GM08714 (cell line): Measurements from ENCODE around the gene SCN2A.

Experiments
- H3K4me3 ChIP-seq: fragments of 200-500 bp; sonication (Bioruptor generic); 2 replicates; pipeline ENCODE4 v1.5.1; 2014; ENCODE audit warnings: mild to moderate bottlenecking, low read length, inconsistent platforms
- ZNF274 ChIP-seq: IDR thresholded peaks from 2 replicates; pipeline ENCODE4 v1.6.1; 2012; ENCODE audit warnings: mild to moderate bottlenecking, low read depth, low read length

The SCN2A gene

DNA sequence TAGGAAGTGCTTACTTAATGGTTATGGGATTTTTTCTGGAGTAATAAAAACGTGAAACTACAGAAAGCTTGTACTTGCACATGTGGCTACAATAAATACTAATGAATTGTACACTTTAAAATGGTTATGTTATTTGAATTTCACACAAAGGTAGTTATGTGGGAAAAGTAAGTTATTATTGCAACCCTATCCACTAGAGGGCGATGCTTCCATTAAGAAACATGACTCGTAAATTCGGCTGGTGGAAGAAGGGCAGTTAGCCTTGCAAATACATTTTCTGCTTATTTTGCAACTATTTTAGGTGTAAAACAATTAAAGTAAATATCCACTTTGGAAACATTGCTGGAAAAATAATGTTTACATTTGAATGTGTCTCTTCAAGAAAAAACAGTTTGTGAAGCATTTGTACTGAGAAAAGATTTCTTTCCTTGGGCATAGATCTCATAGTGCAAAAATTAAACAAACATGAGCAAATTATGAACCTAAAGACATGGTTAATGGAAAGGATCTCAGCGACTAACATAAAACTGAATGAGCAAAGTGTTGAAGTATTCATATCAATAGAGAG lies 162.2 kb downstream of the SCN2A start:
- no peak overlapping the region for H3K4me3 ChIP-seq
- no peak for TF ChIP-seq ZNF274

DNA sequence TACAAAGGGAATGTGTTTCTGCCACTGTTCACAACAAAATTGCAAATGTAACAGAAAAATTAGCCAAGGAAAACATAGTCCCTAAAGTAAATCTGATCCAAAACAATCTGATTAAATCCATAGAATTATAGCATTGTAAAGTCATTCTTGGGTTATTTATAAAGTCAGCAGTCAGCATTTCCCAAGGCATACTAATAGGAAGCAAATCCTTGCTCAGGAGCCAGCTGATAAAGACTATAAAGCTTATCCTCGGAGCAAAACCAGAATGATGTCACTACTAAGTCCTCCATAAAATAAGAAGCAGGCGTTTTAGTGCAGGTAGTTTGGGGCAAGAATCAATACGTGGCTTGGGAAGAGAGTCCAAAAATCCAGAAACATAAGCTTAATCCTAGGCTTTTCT lies 162.9 kb downstream of the SCN2A start:
- no peak for TF ChIP-seq ZNF274
- H3K4me3 ChIP-seq: no peak overlapping the region

DNA sequence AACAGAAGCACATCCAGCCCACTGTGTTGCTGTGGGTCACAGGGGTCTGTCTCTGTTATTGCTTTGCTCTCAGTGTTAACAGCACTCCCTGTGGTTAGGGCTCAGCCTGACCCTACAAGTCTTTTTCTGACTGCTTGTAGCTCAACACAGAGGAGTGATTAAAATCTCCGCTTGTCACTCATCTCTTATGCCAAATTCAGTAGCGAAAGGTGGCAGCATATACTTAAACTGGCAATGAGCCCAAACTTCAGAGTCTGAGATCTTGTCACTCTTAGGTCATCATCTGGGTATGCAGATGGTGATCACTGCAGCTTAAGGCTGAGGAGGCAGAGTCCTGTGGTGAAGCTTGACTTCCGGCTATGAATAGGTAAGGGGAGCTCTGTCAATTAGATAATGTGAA lies 167.0 kb downstream of the SCN2A start:
- H3K4me3 ChIP-seq: no peak overlapping the region
- no peak for TF ChIP-seq ZNF274

DNA sequence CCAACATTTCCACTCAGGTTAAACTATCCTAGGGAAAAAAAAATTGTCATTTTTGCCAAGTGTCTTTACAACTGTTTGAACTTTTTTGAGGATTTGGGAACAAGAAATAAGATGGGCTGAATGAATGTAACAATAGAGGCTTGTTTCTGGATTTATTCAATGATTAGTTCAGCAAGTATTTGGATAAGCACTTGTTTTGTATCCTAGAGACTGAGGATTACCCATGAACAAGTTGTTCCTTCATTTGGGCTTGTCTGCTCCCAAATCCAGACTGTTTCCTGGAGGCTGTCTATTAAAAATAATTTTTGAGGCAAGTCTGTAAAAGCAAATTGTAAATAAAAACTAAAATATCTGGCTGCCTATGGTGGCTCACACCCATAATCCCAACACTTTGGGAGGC lies 168.3 kb downstream of the SCN2A start:
- no peak overlapping the region for H3K4me3 ChIP-seq
- TF ChIP-seq ZNF274: no peak

DNA sequence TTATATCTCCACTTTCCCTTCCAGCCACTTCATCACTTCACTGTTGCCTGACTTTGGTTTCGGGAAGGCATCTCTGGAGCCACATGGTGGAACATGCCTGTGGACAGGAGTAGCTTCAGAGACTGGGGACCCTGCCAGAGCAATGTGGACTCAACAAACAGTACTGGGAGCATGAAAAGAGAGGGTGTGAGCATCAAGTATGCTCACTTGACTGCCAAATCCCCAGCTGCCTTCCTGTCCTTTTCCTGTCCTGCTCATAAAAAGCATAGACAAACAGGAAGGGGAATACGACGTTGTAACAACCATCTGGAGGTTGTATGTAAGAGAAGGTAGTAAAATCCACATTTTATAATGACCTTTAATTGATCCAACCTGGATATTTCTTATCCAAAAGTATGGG lies 169.0 kb downstream of the SCN2A start:
- TF ChIP-seq ZNF274: no peak
- no peak overlapping the region for H3K4me3 ChIP-seq

DNA sequence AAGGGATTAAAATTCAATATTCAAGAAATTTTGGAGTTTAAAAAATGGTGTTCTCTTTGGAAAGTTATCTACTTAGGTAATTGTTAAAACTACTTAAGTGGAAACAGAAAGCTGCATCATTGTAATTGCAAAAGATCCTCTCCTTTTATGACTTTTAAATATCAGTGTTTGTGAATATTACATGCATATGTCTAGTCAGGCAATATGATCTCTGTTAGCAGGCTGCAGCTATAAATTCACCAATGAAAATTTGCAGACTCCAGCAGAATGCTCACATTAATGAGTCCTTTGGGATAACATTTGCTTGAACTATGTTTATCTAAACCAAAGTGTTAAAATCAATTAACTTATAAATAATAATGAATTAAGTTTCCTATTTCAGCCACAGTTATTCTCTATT lies 171.1 kb downstream of the SCN2A start:
- TF ChIP-seq ZNF274: no peak

DNA sequence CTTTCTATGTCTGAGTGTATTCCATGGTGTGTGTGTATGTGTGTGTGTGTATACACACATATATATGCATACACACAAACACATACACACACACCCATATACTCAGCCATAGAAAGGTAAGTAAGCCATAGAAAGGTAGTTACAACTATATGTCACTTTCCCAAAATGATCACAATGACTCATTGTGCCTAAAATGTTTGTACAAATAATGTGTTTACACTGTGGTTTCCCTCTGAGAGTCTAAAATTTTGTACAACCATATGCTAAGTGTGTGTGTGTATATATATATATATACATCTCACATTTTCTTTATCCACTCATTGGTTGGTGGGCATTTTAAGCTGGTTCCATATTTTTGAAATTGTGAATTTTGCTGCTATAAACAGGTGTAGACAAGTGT lies 175.0 kb downstream of the SCN2A start:
- H3K4me3 ChIP-seq: no peak overlapping the region
- no peak for TF ChIP-seq ZNF274

More for the DNA sequence above, 171.1 kb downstream of the SCN2A start:
- H3K4me3 ChIP-seq: no peak overlapping the region

DNA sequence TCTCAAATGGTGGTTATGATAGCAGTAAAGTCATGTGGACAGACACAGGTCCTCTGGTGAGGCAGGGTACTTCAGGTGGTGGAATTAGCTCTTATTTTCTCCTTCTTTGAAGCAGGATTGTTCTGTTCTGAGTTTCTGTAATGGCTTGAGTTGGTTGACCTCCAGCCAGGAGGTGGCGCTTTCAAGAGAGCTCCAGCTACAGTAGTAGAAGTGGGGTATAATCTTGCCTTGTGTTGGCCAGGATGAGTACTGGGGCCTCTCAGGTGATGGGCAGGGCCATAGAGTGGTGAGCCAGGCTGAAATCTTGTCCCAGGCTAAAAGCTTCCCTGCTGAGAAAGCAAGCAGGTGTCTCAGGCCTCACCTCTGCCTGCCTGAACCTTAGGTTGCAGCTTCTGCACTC lies 177.8 kb downstream of the SCN2A start:
- no peak for TF ChIP-seq ZNF274
- no peak overlapping the region for H3K4me3 ChIP-seq

DNA sequence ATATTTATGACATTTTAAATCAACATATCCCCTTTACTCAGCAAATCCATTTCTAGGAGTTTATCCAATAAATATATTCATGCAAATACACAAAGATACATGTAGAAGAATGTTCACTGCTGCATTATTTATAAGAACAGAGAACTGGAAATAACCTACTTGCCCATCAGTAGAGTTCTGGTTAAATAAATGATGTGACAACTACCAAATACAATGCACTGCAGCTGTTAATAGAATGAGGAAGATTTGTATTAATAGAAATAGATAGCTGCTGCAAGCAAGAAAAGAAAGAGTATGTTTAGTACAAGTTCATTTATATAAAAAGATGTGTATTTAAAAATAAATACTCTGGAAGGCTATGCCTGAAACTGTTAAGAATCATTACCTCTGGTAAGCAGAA lies 181.0 kb downstream of the SCN2A start:
- no peak for TF ChIP-seq ZNF274
- H3K4me3 ChIP-seq: no peak overlapping the region

DNA sequence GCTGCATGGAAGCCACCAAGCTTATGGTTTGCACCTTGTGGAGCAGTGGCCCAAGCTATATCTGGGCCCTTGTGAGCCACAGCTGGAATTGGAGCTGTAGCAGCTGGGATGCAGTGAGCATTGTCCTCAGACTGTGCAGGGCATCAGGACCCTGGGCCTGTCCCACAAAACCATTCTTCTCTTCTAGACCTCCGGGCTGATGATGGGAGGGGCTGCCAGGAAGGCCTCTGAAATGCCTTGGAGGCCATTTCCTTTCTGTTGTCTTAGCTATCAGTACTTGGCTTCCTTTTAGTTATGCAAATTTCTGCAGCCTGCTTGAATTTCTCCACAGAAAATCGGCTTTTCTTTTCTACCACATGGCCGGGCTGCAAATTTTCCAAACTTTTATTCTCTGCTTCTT lies 183.9 kb downstream of the SCN2A start:
- H3K4me3 ChIP-seq: no peak overlapping the region
- TF ChIP-seq ZNF274: no peak

DNA sequence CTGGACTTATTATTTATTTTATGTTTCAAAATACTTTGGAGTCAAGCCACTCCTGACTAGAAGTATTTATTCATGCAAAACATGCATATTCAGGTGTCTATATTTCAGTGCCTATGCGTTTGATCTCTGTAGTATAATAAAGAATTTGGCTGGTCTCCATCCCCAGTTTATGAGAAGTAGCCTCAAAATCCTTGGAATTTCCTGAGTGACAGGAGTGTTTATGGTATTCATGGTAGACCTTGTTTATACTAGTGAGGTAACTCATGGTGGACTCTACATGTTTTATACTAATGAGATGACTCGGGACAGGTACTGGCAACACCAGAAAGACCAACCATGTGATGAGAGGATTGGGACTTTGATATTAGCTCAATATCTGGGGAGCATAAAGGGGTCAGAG lies 186.3 kb downstream of the SCN2A start:
- H3K4me3 ChIP-seq: no peak overlapping the region
- TF ChIP-seq ZNF274: no peak

DNA sequence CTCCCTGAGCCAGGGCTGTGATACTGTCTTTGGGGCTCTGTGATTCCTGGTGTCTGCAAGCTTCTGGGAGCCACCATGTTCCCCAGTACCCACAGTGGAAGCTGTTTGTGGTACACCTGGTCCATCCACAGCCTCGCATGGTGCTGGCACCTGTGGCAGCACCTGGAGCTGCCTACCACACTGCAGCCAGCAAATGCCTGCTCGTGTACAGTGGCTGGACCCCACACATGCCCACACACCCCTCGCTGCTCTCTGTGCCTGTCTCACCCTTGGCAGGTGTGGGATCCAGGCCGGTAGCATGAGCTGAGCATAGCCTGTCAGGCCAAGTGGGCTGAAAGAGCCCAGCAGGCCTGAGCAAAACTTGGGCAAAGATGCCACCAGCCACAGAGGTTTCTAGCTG lies 188.5 kb downstream of the SCN2A start:
- no peak overlapping the region for H3K4me3 ChIP-seq
- no peak for TF ChIP-seq ZNF274

DNA sequence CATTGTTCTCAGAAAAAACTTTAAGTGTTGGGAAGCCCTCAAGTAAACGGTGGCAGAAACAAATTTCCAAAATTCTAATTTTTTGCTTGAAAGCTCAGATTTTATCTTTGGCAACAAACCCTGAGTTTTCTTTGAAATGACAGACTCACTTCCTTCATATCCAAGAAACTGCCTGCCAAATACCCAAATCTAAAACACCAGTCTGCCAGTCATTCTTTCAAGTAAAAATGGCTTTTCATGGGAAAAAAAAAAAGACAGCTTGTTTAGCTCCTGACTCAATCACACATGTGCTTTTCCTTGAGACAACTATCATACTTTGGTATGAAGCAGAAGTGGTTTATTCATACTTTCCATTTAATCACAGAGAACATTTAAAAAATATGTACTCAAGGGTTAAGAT lies 189.7 kb downstream of the SCN2A start:
- no peak overlapping the region for H3K4me3 ChIP-seq
- no peak for TF ChIP-seq ZNF274

DNA sequence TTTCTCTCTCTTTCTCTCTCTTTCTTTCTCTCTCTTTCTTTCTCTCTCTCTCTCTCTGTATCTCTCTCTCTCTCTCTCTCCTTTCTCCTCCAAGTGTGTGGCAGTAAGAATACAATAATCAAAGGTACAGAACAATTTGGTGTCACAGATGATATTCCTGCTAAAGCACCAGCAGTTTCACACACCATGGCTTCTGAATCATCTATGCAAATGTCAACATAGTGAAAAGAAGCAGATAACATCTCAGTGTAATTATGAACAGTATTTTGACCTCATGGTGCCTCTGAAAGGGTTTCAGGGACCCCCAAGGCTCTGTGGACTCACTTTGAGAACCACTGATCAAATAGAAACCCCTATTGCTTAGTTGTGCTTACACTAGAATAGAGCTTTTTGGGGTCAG lies 191.8 kb downstream of the SCN2A start:
- TF ChIP-seq ZNF274: no peak
- no peak overlapping the region for H3K4me3 ChIP-seq

DNA sequence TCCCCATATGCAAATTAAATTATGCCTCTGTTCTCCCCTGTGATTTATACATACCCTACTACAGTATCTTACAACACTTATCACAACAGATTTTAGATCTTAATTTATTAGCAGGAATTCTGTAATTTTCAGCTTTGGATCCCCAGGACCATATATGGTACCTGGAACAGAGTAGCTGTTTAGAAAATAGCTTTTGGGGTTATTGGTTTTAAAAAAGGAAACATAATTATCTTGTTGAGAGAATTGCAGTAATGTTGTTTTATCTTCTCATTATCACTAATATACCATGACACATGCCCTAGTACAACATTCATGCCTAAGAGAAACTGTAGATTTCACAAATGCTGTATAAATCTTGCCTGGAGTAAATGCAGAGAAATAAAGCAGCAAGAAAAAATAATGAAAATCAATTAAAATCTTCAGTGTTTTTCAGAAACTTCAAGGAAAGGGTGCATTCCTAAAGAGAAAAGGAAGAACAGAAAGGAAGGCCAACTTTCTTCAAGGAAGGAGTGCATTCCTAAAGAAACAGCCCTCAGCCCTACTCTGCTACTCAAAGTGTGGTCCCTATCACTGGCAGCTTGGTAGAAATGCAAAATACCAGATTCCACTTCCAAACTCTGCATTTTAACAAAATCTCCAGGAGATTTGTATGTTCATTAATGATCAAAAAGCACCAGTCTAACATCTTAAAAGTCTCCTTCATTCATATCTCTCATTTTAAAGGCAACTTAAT lies 193.2 kb downstream of the SCN2A start:
- TF ChIP-seq ZNF274: no peak
- no peak overlapping the region for H3K4me3 ChIP-seq
